ENCODE data around the gene PAXX.

Gene PAXX

GRCh38 chr9:137015976-137016375 lies 23.8 kb downstream of the PAXX start:
- DNase-seq (ENCODE audit: extremely low read depth in 1 of 2, low read depth in 1 of 2) = no peak

GRCh38 chr9:137016436-137016835 lies 24.2 kb downstream of the PAXX start:
- DNase-seq (ENCODE audit: extremely low read depth in 1 of 2, low read depth in 1 of 2) = no peak

GRCh38 chr9:137017071-137017470 lies 24.8 kb downstream of the PAXX start:
- DNase-seq (ENCODE audit: extremely low read depth in 1 of 2, low read depth in 1 of 2) = no peak

- DNase-seq (ENCODE audit: extremely low read depth in 1 of 2, low read depth in 1 of 2) = no peak
Measured at GRCh38 chr9:137017791-137018497, 25.7 kb downstream of the PAXX start.

GRCh38 chr9:137018761-137019559 lies 26.7 kb downstream of the PAXX start:
- DNase-seq (ENCODE audit: extremely low read depth in 1 of 2, low read depth in 1 of 2) = no peak

- no peak for DNase-seq (ENCODE audit: extremely low read depth in 1 of 2, low read depth in 1 of 2)
Measured at GRCh38 chr9:137019891-137020683, 27.9 kb downstream of the PAXX start.

- DNase-seq (ENCODE audit: extremely low read depth in 1 of 2, low read depth in 1 of 2) = no peak
Measured at GRCh38 chr9:137020771-137021567, 28.7 kb downstream of the PAXX start.

- no peak for DNase-seq (ENCODE audit: extremely low read depth in 1 of 2, low read depth in 1 of 2)
Measured at GRCh38 chr9:137021568-137021978, 29.4 kb downstream of the PAXX start.

GRCh38 chr9:137021979-137022661 lies 29.9 kb downstream of the PAXX start:
- peak in 1 of 2 donors; percentile 86 for DNase-seq (ENCODE audit: extremely low read depth in 1 of 2, low read depth in 1 of 2)

- no peak for DNase-seq (ENCODE audit: extremely low read depth in 1 of 2, low read depth in 1 of 2)
Measured at GRCh38 chr9:137022662-137023008, 30.4 kb downstream of the PAXX start.

- DNase-seq (ENCODE audit: extremely low read depth in 1 of 2, low read depth in 1 of 2) = no peak
Measured at GRCh38 chr9:137023157-137023556, 30.9 kb downstream of the PAXX start.

GRCh38 chr9:137023583-137023991 lies 31.4 kb downstream of the PAXX start:
- DNase-seq (ENCODE audit: extremely low read depth in 1 of 2, low read depth in 1 of 2) = no peak

- no peak for DNase-seq (ENCODE audit: extremely low read depth in 1 of 2, low read depth in 1 of 2)
Measured at GRCh38 chr9:137025517-137025966, 33.3 kb downstream of the PAXX start.

GRCh38 chr9:137026384-137026783 lies 34.2 kb downstream of the PAXX start:
- no peak for DNase-seq (ENCODE audit: extremely low read depth in 1 of 2, low read depth in 1 of 2)

- no peak for DNase-seq (ENCODE audit: extremely low read depth in 1 of 2, low read depth in 1 of 2)
Measured at GRCh38 chr9:137026828-137027227, 34.6 kb downstream of the PAXX start.

- DNase-seq (ENCODE audit: extremely low read depth in 1 of 2, low read depth in 1 of 2) = no peak
Measured at GRCh38 chr9:137027369-137028262, 35.4 kb downstream of the PAXX start, which contains the start of gene ABCA2. Gene ABCA2, minus strand, starts transcription at chr9:137028237. Its CDS starts 97 bp downstream, at chr9:137028140.

GRCh38 chr9:137028263-137029057 lies 36.2 kb downstream of the PAXX start:
- peak in 1 of 2 donors; percentile 40 for DNase-seq (ENCODE audit: extremely low read depth in 1 of 2, low read depth in 1 of 2)
